Activated CD8-positive, alpha-beta memory T cell treated with anti-CD3 and anti-CD28 coated beads, Interleukin-2, amount 50 U/mL, for 1 hour (primary cell): ENCODE data around the gene ZNF576.
"Not testable (repeated sequence)": the region's sequence is repeated elsewhere in the genome, so short reads cannot be mapped to it uniquely, and the experiment has no call there.

Source experiments
- DNase-seq: peaks from one replicate; pipeline ENCODE4 v3.0.0-alpha.2; 2020; ENCODE audit errors: extremely low read depth

The ZNF576 gene

DNA sequence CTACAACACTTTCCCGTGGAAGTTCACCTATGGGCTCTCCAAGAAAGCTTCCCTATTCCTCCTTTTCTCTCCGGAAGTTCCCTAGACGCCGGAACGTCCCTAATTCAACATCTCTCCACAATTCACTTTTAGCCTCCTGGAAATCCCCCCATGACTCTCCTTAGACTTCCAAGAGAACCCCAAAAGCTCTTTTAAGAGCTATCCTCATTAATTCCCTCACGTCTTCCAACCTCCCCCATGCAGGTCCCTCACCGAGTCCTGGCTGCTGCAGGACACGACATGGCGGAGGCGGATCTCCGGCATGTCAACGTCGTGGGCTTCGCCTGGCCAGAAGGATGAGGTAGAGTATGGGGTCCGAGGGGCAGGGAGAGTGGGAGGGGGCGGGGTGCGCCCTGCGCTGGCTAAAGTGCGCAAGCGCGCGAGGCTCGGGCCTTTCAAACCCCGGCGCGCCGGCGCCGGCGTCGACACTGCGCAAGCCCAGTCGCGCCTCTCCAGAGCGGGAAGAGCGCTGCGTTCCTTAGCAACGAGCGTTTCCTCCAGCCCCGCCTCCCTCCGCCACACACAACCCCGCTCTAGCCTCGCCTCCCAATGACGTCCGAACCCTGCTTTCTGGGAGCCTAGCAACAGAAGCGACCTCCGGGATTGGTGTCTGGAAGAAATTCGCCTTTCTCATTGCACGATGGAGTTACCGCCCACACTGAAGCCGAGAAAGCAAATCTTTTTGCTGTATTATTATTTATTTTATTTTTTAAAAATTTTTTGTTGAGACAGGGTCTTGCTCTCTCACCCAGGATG lies 21.0 kb upstream of the ZNF576 start, which contains the start of the genes PINLYP and XRCC1:
PINLYP (plus strand) TSS at position 646 of the 795 bp plus-strand sequence. CDS start 1,391 bp downstream, outside the sequence.
XRCC1 (minus strand) TSS at position 372 of the 795 bp plus-strand sequence; CDS start at position 303, 69 bp downstream.
- peak; percentile 91 for DNase-seq

- DNase-seq: no peak
Measured at GRCh38 chr19:43575955-43576878, 20.2 kb upstream of the ZNF576 start.

DNA sequence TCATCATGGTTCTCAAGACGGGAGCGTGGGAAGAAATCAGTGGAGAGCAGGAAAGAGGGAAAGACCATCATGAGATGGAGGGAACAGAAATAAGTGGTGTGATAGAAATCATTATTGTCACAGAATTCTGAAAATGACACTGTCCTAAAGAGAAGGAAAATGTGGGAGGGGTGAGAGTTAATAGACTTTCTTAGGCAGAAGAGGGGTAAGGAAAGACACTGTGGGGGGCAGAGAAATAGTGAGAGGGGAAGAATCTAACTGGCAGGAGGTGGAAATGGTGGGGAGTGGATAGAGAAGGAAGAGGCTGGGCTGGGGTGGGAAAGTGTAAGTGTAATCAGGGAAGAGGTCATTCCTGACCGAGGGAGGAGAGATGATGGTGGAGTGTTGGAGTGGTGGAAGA lies 17.6 kb upstream of the ZNF576 start:
- no peak for DNase-seq

DNA sequence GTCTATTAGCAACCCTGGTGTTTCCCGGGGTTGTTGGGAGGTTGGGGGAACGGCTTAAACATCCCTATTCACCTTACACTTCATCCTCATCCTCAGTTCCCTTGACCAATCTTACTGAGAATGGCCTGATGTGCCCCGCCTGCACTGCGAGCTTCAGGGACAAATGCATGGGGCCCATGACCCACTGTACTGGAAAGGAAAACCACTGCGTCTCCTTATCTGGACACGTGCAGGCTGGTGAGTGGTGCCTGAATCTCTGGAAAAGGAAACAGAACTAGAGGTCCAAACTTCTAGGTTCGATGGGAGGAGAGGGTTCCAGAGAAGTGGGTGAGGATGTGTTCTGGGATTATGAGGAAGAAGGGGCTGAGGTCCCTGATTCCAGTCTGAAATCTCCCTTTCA lies 14.9 kb upstream of the ZNF576 start:
- no peak for DNase-seq

DNA sequence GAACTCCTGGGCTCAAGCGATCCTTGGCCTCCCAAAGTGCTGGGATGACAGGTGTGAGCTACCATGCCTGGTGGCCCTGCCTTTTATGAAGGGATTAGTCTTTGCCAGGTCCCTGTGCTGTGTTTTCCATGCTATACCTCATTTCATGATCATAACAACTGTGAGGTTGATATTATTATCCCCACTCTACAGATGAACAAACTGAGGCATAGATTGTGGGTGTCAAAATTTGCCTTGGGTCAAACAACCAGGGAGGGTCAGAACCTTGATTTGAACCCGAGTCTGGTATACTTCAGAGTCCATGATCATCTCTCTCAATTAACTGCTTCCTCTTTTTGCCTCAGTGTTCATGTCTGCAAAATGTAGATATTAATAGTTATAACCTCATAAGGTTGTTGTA lies 13.9 kb upstream of the ZNF576 start:
- no peak for DNase-seq

DNA sequence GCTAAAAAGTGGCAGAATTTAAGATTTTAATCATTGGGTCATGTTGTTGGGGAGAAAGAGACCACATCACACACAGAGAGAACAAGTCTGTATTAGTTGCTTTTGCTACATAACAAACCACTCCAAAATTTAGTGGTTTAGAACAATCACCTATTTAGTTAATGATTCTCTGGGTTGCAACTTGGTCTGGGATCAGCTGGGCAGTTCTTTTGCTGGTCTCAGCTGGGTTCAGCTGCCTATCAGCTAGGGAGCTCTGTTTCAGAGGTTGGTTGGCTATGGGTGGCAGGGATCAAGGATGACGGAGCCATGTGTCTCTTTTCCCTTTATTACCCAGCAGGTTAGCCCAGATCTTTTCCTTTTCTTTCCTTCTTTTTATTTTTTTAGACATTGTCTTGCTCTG lies 11.9 kb upstream of the ZNF576 start:
- DNase-seq: no peak

DNA sequence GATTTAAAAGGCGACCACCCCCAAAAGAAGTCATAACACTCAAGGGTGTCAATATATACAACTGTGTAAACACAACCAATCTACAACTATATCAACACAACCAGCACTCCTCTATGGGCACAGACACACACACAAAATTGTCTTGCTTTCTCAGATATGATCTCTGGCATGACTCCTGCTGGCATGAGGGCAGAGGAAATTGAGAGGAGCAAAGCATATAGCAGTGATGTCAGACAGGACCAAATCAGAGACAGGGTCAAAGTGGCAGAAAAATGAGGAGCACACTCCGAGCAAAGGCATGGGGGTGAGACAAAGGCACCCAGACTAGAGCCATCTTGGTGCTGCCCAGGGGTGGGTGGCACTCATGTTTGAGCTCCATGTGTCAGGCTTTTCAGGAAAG lies 10.0 kb upstream of the ZNF576 start:
- DNase-seq: no peak

- DNase-seq: not testable (repeated sequence)
Measured at GRCh38 chr19:43587029-43587428, 9.4 kb upstream of the ZNF576 start.

DNA sequence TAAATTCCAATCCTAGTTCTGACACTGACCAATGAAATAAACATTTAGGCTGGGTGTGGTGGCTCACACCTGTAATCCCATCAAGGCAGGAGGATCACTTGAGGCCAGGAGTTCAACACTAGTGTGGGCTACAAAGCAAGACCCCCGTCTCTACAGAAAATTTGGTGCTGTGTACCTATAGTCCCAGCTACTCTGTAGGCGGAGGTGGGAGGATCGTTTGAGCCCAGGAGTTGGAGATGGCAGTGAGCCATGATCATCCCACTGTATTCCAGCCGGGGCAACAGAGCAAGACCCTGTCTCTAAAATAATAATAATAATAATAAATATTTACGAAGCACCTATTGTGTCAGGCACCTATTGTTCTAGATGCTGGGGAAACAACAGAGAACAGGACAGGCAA lies 7.1 kb upstream of the ZNF576 start:
- no peak for DNase-seq

GRCh38 chr19:43589678-43590077 lies 6.7 kb upstream of the ZNF576 start:
- no peak for DNase-seq

DNA sequence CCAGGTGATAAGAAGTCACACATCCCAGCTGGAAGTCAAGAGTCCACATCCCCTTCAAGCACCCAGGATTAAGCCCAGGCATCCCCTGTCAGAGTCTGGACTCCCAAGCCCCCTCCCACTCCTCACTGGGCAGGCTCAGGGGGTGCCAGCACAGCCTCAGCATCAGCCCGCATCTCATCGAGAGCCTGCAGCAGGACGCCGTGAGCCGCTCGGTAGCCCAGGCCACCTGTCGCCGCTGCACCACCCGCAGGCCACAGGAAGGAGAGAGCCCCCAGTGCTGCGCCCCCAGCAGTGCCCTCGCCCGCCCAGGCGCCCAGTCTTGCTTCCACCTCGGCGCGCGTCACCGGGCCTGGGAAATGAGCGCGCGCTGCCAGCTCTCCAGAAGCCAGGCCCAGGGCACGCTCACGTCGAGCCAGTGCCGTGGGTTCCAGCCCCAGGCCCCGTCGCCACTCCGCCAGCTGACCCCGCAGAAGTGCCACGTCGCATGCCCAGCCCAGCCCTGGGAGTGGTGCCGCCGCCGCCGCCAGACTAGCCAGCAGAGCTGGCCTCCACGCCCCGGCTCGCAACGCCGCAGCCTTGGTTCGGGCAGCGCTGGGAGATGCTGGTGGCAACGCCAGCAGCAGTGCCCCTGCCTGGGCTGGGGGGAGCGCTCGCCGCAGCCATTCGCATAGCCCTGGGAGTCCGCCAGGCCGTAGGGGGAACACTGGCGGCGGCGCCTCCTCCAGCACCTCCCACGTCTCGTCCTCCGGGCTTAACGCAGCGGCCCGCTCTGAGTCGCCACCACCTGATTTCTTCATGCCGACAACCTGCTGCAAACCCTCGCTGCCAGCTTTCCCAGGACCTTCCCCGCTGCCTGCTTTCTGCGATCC lies 4.3 kb upstream of the ZNF576 start:
- no peak for DNase-seq

DNA sequence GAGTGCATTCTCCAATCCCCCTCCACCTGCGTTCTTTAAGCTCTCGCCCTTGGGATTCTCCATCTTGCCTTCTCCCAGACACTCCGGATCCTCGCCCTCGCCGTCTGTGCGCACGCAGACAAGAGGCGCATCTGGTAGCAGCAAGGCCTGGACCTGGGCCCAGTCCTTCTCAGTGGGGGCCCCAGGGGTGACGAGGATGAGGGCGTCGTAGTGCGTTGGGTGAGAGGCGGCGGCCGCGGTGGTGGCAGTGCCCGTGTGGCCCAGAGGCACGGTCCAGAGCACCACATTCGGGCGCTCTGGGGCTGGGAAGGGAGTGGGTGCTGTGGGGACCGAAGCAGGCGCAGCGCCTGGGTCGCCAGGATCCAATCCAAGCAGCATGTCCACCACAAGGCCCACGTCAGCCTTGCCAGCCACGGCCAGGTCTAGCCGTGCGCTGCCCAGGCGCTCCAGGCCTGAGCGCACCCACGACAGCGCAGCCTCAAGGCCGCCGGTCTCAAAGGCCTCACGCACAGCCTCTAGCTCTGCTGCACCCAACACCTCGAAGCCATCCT lies 3.5 kb upstream of the ZNF576 start:
- DNase-seq: no peak

- no peak for DNase-seq
Measured at GRCh38 chr19:43594081-43594697, 2.2 kb upstream of the ZNF576 start.

GRCh38 chr19:43594710-43595604 lies 1.4 kb upstream of the ZNF576 start:
- peak; percentile 37 for DNase-seq

- DNase-seq: no peak
Measured at GRCh38 chr19:43595605-43595998, 793 bp upstream of the ZNF576 start.

- no peak for DNase-seq
Measured at GRCh38 chr19:43596842-43597461, 557 bp downstream of the ZNF576 start.

GRCh38 chr19:43597876-43598275 lies 1.5 kb downstream of the ZNF576 start:
- DNase-seq: no peak

DNA sequence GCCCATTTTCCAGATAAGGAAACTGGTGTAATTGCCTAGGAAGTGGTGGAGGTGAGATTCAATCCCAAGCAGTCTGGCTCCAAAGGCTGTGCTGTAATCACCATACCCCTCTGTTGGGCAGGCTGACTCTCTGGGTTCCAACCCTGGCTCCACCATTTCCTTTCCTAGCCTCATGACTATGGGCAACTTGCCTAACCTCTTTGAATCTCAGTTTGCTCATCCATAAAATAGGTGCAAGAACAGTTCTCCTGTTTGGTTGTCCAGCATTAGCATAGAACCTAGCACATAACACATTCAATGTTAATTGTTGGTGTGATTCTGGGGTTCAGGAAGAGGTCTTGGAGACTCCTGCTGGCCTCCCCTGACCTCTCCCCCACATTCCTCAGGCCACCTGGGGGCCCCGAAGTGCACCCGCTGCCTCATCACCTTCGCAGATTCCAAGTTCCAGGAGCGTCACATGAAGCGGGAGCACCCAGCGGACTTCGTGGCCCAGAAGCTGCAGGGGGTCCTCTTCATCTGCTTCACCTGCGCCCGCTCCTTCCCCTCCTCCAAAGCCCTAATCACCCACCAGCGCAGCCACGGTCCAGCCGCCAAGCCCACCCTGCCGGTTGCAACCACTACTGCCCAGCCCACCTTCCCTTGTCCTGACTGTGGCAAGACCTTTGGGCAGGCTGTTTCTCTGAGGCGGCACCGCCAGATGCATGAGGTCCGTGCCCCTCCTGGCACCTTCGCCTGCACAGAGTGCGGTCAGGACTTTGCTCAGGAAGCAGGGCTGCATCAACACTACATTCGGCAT lies 2.2 kb downstream of the ZNF576 start:
- DNase-seq: no peak
